ENCODE data around the gene CLDN6.

- peak in 1 of 6 experiments; percentile 6 for TF ChIP-seq CTCF (IDR thresholded peaks at IDR 0.05)
- no peak for TF ChIP-seq POLR2A (IDR thresholded peaks at IDR 0.05)
These were observed at the start of gene CLDN6 for GRCh38 chr16:3017794-3018506.

All from thyroid gland (tissue), 4 donors.